Pulmonary artery endothelial cell (primary cell): ENCODE results near the gene MREG. TPM values are rescaled to one million over a fixed set of nuclear protein-coding genes. Genes with fewer than 3 reads are reported as not detected.
A peak's percentile ranks its signal among the peaks of the same experiment; 100 is the strongest.

Experiments
- DNase-seq: peaks from one replicate; pipeline ENCODE4 v3.0.0-alpha.2; 2011; ENCODE audit warnings: low read depth, low spot score
- total RNA-seq: library from RNA; depleted of rRNA; stranded (reverse); fragments of >200 nt; gene quantifications from 2 replicates; pipeline ENCODE4 v1.2.3, GENCODE V29; 2014

MREG gene
- total RNA-seq, 1 donor from 2014 or later = 6.7 TPM

DNA sequence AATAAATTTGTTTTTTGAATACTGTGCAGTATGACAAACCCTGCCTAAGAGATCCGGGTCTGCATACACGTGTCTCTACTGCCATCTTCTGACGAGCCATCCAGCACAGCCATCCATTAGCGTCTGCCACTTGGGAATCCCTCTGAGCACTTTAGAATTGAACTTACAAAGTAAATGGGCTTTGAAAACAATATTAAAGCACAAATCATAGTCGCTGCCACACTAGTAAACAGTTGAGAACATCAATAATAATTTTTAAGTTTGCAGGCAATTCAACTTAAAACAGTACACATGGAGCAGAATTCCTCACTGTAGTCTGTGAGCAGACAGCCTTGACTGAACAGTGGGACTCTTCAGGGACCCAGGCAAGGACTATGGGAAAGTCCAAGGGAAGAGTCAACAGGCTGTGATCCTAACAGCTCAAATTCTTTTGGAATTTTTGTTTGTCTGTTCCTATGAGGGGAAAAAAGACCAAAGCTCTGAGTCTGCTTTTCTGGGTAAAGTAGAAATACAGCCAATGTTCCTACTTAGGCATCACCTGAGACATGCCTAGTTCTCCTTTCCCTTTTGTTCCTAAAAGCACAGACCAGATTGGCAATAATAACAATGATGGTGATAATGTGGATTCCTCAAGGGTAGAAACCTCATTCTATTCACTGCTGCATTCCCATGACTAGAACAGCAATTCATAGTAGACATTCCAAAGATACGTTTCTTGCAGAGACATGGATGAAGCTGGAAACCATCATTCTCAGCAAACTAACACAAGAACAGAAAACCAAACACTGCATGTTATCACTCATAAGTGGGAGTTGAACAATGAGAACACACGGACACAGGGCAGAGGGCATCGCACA, 92.9 kb downstream of the MREG start:
- DNase-seq = peak; percentile 63

DNA sequence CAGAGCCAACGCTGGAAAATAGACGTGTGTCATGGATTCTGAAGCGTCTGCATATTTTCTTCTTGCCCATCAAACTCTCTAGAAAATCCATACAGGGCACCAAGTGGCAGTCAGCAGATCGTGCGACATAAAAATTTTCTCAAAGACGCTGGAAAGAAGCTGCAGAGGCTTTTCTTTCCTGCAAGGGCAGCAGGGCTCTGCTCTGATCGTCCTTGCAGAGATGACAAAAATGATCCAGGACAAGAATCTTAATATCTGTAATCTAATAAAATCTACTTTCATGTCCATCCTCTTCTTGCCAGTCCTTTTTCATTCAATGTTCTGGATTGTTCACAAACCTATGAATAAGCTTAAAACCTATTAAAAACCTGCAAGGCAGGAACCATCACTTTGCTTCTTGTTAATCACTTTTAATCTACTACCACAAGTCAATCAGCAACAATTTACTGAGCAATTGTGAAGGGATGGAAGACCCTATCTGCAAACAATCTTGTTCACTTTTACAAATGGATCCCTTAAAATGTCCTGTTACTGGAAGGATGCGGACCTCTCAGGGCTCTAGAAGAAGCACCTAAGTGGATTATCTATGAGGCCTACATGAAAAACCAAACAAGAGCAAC, 93.6 kb downstream of the MREG start:
- DNase-seq = no peak

DNA sequence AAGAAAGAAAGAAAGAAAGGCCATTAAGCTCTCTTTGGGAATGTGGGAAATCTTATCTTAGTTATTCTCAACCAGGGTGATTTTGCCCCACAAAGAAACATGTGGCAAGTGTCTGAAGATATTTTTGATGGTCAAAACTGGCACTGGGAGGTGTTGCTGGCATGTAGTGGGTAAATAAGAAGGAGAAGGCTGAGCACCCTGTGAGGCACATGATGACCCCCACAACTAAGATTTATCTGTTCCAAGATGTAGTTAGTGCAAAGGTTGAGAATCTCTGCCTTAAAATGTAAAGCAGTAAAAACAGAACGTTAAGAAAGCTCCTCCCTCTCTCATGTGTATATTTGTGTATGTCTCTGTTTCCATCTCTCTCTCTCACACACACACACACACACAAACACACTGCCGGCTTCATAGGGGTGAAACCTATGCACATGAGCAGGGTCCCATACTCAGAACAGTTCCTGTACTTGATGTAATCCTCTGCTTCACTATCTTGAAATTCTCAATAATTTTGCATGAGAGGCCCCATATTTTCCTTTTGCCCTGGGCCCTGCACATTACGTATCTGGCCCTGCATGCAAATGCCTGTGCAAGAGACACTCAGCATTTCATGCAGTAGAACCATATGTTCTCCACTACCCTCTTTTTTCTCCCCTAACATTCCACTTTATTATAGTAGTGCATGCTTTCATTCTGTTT, 94.3 kb downstream of the MREG start:
- no peak for DNase-seq

- DNase-seq = no peak
Observed at GRCh38 chr2:215917953-215918620, 95.3 kb downstream of the MREG start.

- DNase-seq = no peak
Observed at GRCh38 chr2:215915441-215915840, 97.9 kb downstream of the MREG start.

DNA sequence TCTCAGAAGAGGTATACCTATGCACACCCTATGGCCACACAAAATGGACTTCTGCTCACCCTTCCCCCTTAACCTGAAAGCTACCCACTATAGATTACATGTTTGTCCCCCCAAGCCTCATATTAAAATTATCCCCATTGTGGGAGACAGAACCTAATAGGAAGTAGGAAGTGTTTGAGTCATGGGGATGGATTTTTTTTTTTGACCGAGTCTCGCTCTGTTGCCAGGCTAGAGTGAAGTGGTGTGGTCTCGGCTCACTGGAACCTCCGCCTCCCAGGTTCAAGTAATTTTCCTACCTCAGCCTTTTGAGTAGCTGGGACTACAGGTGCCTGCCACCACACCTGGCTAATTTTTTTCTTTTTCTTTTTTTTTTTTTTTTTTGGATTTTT, 98.6 kb downstream of the MREG start:
- DNase-seq = no peak

DNA sequence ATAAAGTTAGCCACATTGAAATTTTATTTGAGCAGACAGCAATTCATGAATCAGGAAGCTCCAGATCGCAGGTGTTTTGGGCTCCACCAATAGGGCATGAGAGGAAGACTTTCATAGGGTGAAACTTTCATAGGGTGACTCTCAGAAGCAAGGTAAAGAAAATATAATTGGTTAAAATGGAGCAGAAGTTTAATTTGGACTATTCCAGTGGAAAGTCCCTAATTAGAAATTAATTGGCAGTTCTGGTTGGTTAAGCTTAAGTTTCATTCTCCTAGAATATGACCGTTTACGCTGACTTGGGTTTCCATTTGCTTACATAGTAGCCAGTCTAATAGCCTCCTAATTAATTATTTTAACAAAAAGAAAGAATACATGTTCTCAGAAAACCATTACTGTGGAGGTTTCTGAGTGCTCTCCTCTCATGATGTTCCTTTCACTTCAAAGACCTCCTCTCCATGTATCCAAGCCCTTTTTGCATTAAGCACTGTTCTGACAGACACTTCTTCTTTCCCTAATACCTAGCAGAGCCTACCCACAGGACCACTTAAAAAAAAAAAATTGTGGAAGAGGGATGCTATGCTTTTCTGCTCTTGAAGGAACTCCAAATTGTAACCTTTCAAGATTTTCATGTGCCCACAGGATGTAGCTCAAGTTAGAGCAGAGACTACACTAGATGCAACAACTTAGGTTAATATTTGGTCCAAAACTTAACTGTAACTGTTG, 99.1 kb downstream of the MREG start:
- DNase-seq = no peak

DNA sequence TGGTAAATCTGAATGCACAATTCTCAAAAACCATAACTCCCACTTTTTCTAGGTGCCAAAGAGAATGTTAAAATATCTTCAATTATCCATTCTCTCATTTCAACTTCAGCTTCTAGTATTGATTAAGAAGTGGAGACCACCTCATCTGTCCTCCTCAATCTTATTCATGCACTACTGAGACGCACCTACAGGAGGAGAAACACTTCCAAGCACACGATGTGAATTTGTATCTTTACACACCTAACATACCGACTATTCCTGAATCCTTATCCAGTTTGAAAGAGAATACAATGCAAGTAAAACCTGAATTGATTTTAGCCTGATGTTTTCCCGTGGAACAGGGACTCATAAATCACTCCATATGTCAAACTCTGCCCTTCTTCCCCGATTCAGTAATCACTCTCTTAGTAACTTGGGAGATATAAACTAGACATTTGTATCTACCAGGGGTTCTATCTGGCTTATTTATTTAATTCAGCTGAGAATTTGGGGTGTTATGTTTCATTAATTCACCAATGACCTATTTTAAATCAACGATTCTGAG, 101.0 kb downstream of the MREG start:
- no peak for DNase-seq

DNA sequence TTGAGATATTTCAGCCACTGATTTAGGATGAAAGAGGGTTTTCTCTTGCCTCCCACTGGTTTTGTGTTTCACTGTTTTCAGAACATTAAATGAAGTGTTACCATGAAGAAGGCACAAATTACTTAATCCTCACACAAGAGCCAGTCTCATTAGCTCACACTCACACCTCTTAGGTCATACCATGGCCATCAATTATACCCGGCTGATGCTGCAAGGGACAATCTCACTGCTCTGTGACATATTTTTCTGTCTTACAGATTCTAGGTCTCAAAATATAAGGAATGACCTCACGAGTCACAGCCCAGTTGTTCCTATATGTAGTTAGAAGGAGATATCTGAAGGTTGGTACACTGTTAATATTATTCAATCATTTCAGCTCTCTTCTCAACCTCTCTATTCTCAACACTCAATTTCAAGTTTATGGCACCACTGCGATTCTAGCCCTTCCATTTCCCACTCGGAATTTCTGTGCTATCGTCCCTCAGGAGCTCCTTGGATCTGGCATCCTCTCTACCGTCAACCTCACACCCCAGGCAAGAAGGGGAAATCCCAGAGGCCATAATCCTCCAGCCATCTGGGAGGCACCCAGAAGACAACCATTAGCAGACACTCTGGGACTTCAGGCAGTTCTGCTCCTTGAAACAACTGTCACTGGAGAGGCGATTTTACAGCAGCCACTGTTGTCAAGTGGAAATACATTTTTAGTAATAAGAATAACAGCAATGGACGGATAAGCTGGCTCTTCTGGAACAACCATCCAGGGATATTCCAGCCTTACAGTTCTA, 101.9 kb downstream of the MREG start:
- no peak for DNase-seq

DNA sequence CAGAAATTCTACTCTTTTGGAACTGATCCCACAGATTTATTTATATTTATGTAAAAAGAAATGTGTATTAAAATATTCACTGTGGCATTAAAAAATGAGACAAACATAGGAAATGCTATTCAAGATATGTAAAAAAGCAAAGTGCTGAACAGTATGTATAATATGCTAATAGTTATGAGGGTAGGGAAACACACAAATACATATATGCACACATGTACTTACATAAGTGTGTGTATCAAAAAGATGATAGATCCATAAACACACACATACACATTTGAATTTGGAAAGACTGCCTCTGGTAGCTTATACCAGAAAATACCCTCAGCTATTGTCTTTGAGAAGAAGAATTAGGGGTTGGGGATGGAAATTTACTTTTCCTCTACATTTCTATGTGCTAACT, 103.2 kb downstream of the MREG start:
- no peak for DNase-seq

- no peak for DNase-seq
Observed at GRCh38 chr2:215907147-215907546, 106.2 kb downstream of the MREG start.

GRCh38 chr2:215906458-215906857, 106.9 kb downstream of the MREG start:
- peak; percentile 19 for DNase-seq

DNA sequence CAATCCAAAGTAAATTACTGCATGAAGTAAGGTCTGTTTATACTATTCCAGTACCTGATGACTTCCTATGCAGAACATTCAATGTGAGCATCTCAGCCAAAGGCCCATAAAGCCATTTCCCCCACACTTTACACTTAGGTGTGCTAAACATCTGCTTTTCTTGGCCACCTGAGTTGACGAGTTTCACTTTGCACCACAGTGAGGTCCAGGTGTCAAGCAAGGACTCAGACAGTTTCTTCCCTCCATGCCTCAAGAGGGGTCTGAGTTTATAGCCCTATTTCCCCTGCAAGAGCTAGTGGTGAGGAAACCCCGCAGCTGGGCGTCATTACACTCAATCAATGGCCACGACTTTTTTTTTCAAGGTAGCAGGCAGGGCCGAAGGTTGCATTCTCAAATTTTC, 107.7 kb downstream of the MREG start:
- no peak for DNase-seq

DNA sequence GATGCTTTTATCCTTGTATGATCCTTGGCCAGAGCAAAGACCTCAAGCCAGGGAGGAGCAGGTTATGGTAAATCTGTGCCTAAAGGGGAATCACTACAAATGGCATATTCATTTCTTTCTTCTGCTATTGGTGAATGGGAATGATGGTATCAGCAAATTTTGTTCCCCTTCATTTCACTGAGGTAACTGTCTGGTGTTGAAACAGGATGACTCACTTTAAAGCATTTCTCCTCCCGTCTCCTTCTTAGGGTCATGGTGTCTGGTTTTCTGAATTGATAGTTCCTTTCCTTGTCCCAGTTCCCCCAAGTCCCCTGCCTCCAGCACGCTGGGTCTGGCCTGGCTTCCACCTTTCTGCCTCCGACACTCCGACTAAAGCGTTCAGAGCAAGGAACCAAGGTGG, 109.2 kb downstream of the MREG start:
- no peak for DNase-seq

DNA sequence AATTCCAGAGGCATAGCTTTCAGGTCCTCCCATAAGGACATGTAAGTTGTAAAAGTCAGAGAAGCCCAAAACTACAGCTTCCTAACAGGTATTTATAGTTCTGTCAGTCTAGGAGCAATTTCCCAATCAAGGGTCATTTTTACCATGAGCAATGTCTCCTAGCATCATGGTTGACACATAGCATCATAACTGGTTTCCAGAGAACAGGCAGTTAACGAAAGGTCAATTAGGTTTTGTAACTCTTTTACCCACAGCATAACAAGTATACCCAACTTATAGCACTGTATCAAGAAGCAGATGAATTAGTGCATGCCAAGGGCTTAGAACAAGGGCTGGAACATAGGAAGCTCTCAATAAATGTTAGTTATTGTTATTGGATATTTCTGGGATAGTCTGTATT, 110.1 kb downstream of the MREG start:
- DNase-seq = no peak

DNA sequence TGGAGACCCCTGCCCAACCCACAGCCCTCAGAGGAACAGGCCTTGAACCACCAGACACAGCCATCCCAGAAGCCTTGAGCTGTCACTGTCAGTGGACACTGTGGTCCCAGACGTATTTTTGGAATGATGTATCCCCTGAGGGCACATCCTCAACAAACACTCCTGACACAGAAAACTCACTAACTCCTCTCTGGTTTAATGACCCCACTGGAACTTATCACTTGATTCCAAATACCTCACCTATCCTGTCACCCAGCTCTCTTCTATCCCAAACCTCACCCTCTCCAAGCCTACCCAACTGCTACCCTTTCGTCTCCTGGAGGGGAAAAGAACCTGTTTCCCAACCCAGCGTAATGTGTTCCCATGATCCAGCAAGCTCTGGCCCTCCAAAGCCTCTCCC, 111.6 kb downstream of the MREG start:
- DNase-seq = no peak

- DNase-seq = peak; percentile 71
Observed at GRCh38 chr2:215900843-215901242, 112.5 kb downstream of the MREG start.

DNA sequence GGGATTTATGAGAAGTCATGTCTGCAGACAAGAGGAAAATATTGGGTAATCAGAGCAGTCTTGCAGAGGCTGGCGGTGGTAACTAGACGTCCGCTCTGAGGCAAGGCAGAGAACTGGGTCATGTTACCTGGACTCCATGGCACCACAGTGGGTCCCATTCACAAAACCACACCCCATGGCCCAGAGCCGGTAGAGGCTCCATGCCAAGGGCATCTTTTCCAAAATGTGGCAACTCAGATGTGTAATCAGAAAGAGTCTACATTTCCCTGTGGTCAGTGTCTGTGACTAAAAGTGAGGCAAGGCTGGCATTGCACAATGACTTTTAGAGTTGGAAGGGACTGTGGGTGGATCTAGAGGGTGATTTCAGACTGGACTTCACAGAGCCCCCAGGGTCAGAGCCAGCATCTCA, 113.1 kb downstream of the MREG start:
- DNase-seq = no peak

- DNase-seq = no peak
Observed at GRCh38 chr2:215899141-215900074, 113.9 kb downstream of the MREG start.
